Tibial nerve (tissue), 3 donors: Measurements from ENCODE around the gene EDN3.

ENCODE experiments used
- CTCF ChIP-seq, 5 experiments: fragments of 200-600 bp in 3 of 5; fragments of 450-650 bp in 2 of 5; sonication (generic) in 3 of 5; IDR thresholded peaks; one replicate each; pipeline ENCODE4 v1.5.1; 2016 to 2019; ENCODE audit warnings: antibody characterized with exemption in 5 of 5, mild to moderate bottlenecking in 3 of 5, moderate library complexity in 2 of 5
- POLR2A ChIP-seq, 2 donors: fragments of 450-650 bp; IDR thresholded peaks; one replicate each; pipeline ENCODE4 v1.6.1; 2017; ENCODE audit warnings: antibody characterized with exemption in 2 of 2, mild to moderate bottlenecking in 2 of 2, moderate library complexity in 2 of 2

DNA sequence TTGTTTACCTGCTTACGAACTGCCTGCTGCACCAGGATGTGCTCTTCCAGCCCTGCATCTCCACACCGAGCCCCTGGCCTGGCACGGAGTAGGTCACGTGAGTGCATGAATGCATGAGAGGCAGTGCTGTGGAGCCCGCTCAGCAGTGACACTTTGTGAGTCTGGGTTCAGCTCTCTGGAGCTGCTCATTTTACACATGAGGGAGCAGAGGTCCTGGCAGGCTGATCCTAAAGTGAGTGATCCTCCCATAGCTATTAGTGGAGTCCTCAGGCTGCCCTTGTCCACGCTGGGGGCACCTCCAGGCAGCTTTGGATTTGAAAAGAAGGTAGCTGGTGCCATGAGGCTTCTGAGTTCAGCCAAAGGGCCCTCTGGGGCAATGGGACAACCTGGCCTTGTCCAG is 64.2 kb downstream of the EDN3 start:
- TF ChIP-seq CTCF (IDR thresholded peaks at IDR 0.05), result no peak
- TF ChIP-seq POLR2A (IDR thresholded peaks at IDR 0.05), result no peak
